Measurements from ENCODE around the gene HLA-DQA1.
"Not testable (repeated sequence)": the region's sequence is repeated elsewhere in the genome, so short reads cannot be mapped to it uniquely, and the experiment has no call there.

HLA-DQA1 gene

DNA sequence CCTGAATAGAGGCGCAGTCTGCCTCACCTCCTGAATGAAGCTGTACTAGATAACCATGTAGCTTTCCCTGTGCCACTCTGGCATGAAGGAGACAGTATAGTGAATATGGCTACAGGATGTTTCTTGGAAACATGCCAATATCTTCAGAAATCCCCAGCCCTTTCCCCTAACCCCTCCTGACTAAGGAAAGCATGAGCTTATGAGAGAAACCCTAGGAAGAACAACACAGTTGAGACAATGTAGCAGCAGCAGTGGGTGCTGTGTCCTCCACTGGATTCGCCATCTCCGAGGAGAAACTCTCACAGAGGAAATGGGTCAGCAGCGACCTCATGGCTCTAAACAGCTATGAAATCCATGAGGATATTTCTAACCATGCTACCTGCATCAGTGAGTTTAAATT is 6.7 kb downstream of the HLA-DQA1 start:
- TF ChIP-seq, protein P1, sequence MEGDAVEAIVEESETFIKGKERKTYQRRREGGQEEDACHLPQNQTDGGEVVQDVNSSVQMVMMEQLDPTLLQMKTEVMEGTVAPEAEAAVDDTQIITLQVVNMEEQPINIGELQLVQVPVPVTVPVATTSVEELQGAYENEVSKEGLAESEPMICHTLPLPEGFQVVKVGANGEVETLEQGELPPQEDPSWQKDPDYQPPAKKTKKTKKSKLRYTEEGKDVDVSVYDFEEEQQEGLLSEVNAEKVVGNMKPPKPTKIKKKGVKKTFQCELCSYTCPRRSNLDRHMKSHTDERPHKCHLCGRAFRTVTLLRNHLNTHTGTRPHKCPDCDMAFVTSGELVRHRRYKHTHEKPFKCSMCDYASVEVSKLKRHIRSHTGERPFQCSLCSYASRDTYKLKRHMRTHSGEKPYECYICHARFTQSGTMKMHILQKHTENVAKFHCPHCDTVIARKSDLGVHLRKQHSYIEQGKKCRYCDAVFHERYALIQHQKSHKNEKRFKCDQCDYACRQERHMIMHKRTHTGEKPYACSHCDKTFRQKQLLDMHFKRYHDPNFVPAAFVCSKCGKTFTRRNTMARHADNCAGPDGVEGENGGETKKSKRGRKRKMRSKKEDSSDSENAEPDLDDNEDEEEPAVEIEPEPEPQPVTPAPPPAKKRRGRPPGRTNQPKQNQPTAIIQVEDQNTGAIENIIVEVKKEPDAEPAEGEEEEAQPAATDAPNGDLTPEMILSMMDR (IDR thresholded peaks at IDR 0.05; ENCODE audit: low read depth, low read length), result no peak
- no peak for DNase-seq (ENCODE audit: extremely low read depth, low read depth)

DNA sequence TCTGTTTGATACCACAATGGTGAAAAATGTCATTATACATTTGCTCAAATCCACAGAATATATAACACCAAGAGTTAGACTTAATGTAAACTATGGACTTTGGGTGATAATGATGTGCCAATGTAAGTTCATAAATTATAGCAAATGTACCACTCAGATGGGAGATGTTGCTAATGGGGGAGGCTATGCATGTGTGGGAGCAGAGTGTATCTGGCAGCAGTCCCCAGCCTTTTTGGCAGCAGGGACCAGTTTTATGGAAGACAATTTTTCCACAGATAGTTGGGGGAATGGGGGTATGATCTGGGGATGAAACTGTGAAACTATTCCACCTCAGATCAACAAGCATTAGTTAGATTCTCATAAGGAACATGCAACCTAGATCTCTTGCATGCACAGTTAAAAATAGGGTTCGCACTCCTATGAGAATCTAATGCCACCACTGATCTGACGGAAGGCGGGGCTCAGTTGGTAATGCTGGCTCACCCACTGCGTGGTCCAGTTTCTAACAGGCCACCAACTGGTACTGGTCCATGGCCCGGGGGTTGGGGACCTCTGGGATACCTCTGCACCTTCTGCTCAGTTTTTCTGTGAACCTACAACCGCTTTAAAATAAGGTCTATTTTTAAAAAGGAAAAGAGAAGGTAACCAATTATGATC is 8.0 kb downstream of the HLA-DQA1 start:
- TF ChIP-seq, protein P1 (IDR thresholded peaks at IDR 0.05; ENCODE audit: low read depth, low read length), result no peak
- DNase-seq (ENCODE audit: extremely low read depth, low read depth), result no peak

DNA sequence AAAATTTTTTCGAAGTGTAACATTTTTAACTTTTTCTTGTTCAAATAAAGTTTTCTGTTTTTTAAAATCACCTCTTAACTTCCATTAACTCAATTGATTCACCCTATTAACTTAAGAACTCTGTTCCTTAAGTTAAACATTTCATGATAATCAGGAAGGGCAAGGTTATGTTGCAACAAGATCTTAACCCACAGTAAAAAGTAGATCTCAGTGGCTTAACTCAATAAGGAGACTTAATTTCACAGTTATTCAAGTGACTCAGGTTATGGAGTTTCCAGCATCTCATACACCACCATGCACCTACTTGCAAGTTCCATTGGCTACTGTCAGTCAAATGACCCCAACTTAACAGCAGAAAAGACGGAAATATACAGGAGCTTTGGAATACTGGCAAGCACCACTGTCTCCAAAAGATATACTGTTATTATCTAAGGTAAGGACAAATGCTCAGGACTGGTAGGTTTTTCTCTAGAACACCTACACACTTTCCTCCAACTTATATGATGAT is 18.1 kb downstream of the HLA-DQA1 start:
- DNase-seq (ENCODE audit: extremely low read depth, low read depth), result no peak

DNA sequence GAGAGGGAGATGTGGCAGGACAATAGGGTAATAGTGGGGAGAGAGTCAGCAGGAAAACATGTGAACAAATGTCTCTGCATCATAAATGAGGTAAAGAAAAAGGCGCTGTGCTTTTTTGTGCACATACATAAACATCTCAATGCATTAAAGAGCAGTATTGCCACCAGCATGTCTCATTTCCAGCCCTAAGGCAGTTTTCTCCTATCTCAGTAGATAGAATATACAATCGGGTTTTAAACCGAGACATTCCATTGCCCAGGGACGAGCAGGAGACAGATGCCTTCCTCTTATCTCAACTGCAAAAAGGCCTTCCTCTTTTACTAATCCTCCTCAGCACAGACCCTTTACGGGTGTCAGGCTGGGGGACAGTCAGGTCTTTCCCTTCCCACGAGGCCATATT is 20.1 kb downstream of the HLA-DQA1 start:
- not testable (repeated sequence) for DNase-seq (ENCODE audit: extremely low read depth, low read depth)

More for the DNA sequence above, 18.1 kb downstream of the HLA-DQA1 start:
- TF ChIP-seq, protein P1 (IDR thresholded peaks at IDR 0.05; ENCODE audit: low read depth, low read length), result no peak

DNA sequence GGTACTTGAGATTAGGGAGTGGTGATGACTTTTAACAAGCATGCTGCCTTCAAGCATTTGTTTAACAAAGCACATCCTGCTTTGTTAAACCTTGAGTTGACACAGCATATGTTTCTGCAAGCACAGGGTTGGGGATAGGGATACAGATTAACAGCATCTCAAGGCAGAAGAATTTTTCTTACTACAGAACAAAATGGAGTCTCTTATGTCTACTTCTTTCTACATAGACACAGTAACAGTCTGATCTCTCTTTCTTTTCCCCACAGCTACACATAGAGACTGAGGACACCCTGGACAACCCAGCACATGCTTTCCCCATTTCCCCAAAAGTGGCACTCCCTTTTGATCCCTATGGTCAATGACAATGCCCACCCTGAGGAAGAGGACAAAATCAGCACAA is 20.6 kb downstream of the HLA-DQA1 start:
- DNase-seq (ENCODE audit: extremely low read depth, low read depth), result not testable (repeated sequence)

DNA sequence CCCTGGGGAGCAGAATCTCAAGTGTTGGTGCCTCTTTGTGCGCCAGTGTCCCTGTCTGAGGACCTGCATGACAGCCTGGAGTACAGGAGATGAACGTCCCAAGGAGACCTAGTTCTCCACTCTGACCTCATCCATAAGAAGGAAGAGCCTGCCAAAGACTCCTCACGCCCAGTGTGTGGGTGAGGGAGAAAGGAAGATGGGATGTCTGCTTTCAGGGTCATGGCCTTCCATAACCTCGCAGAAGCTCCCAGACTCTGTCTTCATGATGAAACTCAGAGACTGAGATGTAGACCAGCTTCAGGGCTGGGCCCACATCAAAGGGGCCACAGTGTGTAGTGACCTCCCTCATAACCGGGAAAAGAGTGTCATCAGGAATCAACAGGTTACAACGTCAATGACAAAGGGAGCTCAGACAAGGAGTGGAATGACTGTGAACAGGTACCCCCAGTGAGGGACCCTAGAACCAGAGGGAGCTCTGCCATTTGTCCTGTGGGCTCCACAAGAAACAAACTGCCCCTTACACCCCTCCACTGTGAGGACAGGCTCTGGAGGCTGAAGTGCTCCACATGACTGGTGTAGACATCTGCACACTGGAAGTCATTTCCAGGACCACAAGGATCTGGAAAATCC is 21.2 kb downstream of the HLA-DQA1 start:
- no peak for DNase-seq (ENCODE audit: extremely low read depth, low read depth)
- TF ChIP-seq, protein P1 (IDR thresholded peaks at IDR 0.05; ENCODE audit: low read depth, low read length), result no peak

DNA sequence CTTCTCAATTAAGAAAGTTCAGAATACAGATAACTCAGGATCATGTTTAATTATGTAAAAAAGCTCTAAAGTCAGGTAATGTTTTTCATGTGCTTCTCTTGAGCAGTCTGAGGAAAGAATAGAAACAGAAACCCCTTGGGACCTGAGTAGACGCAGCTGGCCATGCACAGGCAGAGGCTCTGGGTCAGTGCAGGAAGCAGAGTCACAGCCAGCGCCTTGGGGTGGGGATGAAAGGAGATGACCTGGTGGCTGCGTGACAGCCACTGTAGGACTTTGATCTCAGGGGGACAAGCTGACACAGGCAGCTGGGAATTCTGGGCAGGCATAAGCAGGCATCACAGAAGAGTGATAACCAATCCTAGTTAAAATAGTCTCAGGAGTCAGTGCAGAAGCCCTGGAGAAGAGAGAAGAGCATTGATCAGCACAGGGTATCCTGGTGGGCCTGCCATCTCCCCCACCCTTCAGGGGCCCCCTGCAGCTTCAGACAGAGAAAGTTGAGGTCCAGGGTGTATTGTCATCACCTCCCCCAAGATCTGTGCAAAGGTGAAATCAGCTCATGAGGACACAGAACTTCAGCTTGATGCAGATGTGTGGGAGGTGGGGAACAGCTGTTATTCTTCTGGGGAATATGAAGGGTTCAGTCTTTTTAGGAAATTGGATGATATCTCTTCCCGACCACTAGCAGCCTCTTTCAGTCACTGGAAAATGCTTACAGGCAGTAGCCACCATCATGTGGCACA is 22.8 kb downstream of the HLA-DQA1 start:
- DNase-seq (ENCODE audit: extremely low read depth, low read depth), result no peak

DNA sequence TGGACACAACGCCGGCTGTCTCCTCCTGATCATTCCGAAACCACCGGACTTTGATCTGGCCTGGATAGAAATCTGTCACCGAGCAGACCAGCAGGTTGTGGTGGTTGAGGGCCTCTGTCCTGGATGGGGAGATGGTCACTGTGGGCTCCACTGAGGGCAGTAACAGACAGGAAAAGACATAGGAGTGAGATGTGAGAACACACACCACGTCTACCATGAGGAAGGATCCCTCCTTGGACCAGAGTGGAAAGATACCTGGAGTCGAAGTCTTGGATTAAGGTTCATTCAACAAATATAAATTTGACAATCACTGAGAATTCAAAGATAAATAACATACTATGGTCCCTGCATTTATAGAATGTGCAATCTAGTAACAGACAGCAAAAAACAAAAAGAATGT is 24.9 kb downstream of the HLA-DQA1 start:
- TF ChIP-seq, protein P1 (IDR thresholded peaks at IDR 0.05; ENCODE audit: low read depth, low read length), result no peak
- DNase-seq (ENCODE audit: extremely low read depth, low read depth), result no peak

More for the DNA sequence above, 22.8 kb downstream of the HLA-DQA1 start:
- TF ChIP-seq, protein P1 (IDR thresholded peaks at IDR 0.05; ENCODE audit: low read depth, low read length), result no peak
